ENCODE results near the gene HBM.
"Not testable (repeated sequence)": the region's sequence is repeated elsewhere in the genome, so short reads cannot be mapped to it uniquely, and the experiment has no call there.

The HBM gene

GRCh38 chr16:149024-149660, 16.6 kb upstream of the HBM start:
- no peak for DNase-seq

- DNase-seq: no peak
Observed at GRCh38 chr16:152141-153128, 13.3 kb upstream of the HBM start, which contains the start of gene HBZ. Gene HBZ, plus strand, starts transcription at chr16:152644. Its CDS starts 266 bp downstream, at chr16:152910.

GRCh38 chr16:153129-153521, 12.7 kb upstream of the HBM start:
- DNase-seq: not testable (repeated sequence)

- not testable (repeated sequence) for DNase-seq
Observed at GRCh38 chr16:153550-154216, 12.1 kb upstream of the HBM start.

- no peak for DNase-seq
Observed at GRCh38 chr16:154217-155030, 11.4 kb upstream of the HBM start.

- no peak for DNase-seq
Observed at GRCh38 chr16:155031-155398, 10.8 kb upstream of the HBM start.

- no peak for DNase-seq
Observed at GRCh38 chr16:159136-159849, 6.5 kb upstream of the HBM start.

GRCh38 chr16:160242-160641, 5.5 kb upstream of the HBM start:
- DNase-seq: not testable (repeated sequence)

- no peak for DNase-seq
Observed at GRCh38 chr16:160691-161190, 5.0 kb upstream of the HBM start.

GRCh38 chr16:162271-162991, 3.3 kb upstream of the HBM start:
- DNase-seq: no peak

GRCh38 chr16:163139-163538, 2.6 kb upstream of the HBM start:
- not testable (repeated sequence) for DNase-seq

GRCh38 chr16:163696-164095, 2.1 kb upstream of the HBM start:
- DNase-seq: not testable (repeated sequence)

GRCh38 chr16:164134-164823, 1.5 kb upstream of the HBM start:
- DNase-seq: not testable (repeated sequence)

GRCh38 chr16:164827-165538, 795 bp upstream of the HBM start:
- no peak for DNase-seq

GRCh38 chr16:166375-167121, 770 bp downstream of the HBM start:
- DNase-seq: no peak

GRCh38 chr16:167122-167690, 1.4 kb downstream of the HBM start:
- DNase-seq: no peak

- DNase-seq: no peak
Observed at GRCh38 chr16:168424-168823, 2.6 kb downstream of the HBM start.

GRCh38 chr16:169014-169413, 3.2 kb downstream of the HBM start:
- no peak for DNase-seq

GRCh38 chr16:170088-170507, 4.3 kb downstream of the HBM start:
- not testable (repeated sequence) for DNase-seq
